Measurements from ENCODE around the gene INTS14. TPM values are rescaled to one million over a fixed set of nuclear protein-coding genes. Genes with fewer than 3 reads are reported as not detected.

The INTS14 gene
- 26.9 TPM for polyA plus RNA-seq (2013, experiment 1 of 2)
- polyA plus RNA-seq (2013, experiment 2 of 2), result 26.7 TPM

DNA sequence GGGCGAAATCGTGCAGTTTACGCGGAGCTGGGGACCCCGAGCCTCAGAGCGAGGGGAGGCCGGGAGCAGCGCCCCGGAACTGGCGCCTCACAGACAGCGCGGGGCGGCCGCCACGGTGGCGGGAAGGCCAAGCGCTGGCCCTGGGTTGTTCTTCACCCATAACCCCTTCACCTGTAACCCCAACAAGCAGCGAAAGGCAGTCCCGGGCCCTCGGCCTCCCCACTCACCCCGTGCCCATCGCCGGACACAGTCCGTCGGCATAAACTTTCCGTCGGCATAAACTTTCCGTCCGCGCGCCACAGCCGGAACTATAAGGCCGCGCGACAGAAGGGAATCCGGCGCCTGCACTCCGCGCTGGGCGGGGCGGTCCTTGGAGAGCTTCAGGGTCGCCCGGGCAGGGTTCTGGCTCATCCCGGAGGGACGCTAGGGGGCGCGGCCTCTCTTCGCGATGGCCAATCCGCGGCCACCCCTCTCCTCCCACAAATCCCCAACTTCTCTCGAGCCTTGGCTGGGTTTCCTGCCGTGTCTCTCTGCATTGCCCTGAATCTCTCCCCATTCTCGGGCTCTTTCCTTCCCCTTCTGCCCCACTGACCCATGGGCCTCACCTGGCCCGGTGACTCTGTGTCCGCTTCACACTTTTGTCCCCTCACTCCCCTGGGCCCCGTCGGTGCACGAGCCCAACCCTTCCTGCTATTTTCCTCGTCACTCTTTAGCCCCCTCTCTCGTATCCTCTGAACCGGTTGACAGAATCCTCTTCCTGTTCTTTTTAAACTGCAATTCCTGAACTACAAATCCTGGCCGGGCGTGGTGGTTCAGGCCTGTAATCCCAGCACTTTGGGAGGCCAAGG is at the start of gene INTS14:
INTS14 (minus strand) TSS at position 261 of the 848 bp plus-strand sequence. CDS start 3,751 bp downstream, outside the sequence.
- H3K18ac ChIP-seq (ENCODE audit: low read length), result peak within 1 kb of the TSS; percentile 30
- peak within 1 kb of the TSS; percentile 80 for H3K4me3 ChIP-seq (ENCODE audit: low read length)
- peaks cover 2% of the 10 kb centered on the region for H3K36me3 ChIP-seq (ENCODE audit: control insufficient read depth, insufficient read depth, low read length)
- no peak within 1 kb of the TSS for H2BK15ac ChIP-seq (replicated peaks; ENCODE audit: low read depth)
- H3K27me3 ChIP-seq (ENCODE audit: insufficient read depth, low read length, poor library complexity), result no peaks in the 10 kb centered on the region
- no CpG with 5 or more reads among the region's 64 CpGs for WGBS (ENCODE audit: extremely low coverage, insufficient coverage, low lambda C conversion rate)
- H3K4me1 ChIP-seq (ENCODE audit: control insufficient read depth, low read depth, low read length), result peaks cover 2% of the 10 kb centered on the region
- H3K79me1 ChIP-seq (ENCODE audit: low read length), result peaks cover 5% of the 10 kb centered on the region
- peaks cover 11% of the 10 kb centered on the region for H3K79me2 ChIP-seq (ENCODE audit: control insufficient read depth, insufficient read depth, low read length)
- H4K8ac ChIP-seq (ENCODE audit: low read depth, low read length), result no peak within 1 kb of the TSS
- peak; percentile 98 for DNase-seq
- H3K9ac ChIP-seq (ENCODE audit: low read length), result peak within 1 kb of the TSS; percentile 91
- H2BK120ac ChIP-seq (ENCODE audit: low read depth, low read length), result no peak within 1 kb of the TSS
- peak within 1 kb of the TSS; percentile 95 for H3K27ac ChIP-seq (ENCODE audit: low read depth, low read length)
- H3K4me2 ChIP-seq (ENCODE audit: low read length), result peak within 1 kb of the TSS; percentile 76
- H3K23ac ChIP-seq (ENCODE audit: low read length), result no peak within 1 kb of the TSS
- H2BK5ac ChIP-seq (ENCODE audit: low read length), result peak within 1 kb of the TSS; percentile 61
- H4K5ac ChIP-seq (ENCODE audit: low read length), result peak within 1 kb of the TSS; percentile 44
- H3K4ac ChIP-seq (ENCODE audit: low read depth, low read length), result peak within 1 kb of the TSS; percentile 82
- H2AK5ac ChIP-seq (ENCODE audit: low read length), result no peak within 1 kb of the TSS
- peak within 1 kb of the TSS; percentile 94 for H3K56ac ChIP-seq (ENCODE audit: low read length)

DNA sequence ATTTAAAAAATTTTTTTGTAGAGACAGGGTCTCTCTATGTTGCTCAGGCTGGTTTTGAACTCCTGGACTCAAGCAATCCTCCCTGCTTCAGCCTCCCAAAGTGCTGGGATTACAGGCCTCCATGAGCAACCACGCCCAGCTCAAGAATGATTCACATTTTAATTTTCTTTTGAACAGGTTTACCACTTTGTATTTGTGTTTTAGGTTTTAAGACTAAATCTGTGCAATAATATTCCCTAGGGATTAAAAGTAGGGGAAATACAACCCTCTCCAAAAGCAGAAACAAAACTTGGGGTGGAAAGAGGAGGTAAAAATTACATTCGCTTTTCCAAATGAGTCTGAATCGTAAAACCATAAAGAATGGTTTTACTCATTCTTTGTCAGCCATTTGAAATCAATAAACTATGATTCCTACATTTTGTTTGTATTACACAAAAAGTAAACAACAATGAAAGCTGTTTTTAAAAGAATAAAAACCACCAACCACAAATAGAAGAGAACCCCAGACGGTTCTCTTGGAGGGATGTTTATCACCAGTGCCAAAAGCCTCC is 48.6 kb upstream of the INTS14 start:
- no peak overlapping the region for H3K56ac ChIP-seq (ENCODE audit: low read length)
- H2BK15ac ChIP-seq (replicated peaks; ENCODE audit: low read depth), result no peak overlapping the region
- no peaks in the 10 kb centered on the region for H3K79me2 ChIP-seq (ENCODE audit: control insufficient read depth, insufficient read depth, low read length)
- H2BK120ac ChIP-seq (ENCODE audit: low read depth, low read length), result no peak overlapping the region
- no peak overlapping the region for H2AK5ac ChIP-seq (ENCODE audit: low read length)
- no peak overlapping the region for H2BK5ac ChIP-seq (ENCODE audit: low read length)
- no peaks in the 10 kb centered on the region for H3K4me1 ChIP-seq (ENCODE audit: control insufficient read depth, low read depth, low read length)
- no peak for DNase-seq
- H3K4me3 ChIP-seq (ENCODE audit: low read length), result no peak overlapping the region
- no peak overlapping the region for H3K9ac ChIP-seq (ENCODE audit: low read length)
- H4K5ac ChIP-seq (ENCODE audit: low read length), result no peak overlapping the region
- no peak overlapping the region for H3K4me2 ChIP-seq (ENCODE audit: low read length)
- H3K27ac ChIP-seq (ENCODE audit: low read depth, low read length), result no peak overlapping the region
- H3K79me1 ChIP-seq (ENCODE audit: low read length), result no peaks in the 10 kb centered on the region
- no peaks in the 10 kb centered on the region for H3K36me3 ChIP-seq (ENCODE audit: control insufficient read depth, insufficient read depth, low read length)
- no peak overlapping the region for H3K4ac ChIP-seq (ENCODE audit: low read depth, low read length)
- H4K8ac ChIP-seq (ENCODE audit: low read depth, low read length), result no peak overlapping the region
- H3K23ac ChIP-seq (ENCODE audit: low read length), result no peak overlapping the region
- H3K27me3 ChIP-seq (ENCODE audit: insufficient read depth, low read length, poor library complexity), result no peaks in the 10 kb centered on the region
- H3K18ac ChIP-seq (ENCODE audit: low read length), result no peak overlapping the region
- WGBS (ENCODE audit: extremely low coverage, insufficient coverage, low lambda C conversion rate), result no CpG with 5 or more reads among the region's 4 CpGs

DNA sequence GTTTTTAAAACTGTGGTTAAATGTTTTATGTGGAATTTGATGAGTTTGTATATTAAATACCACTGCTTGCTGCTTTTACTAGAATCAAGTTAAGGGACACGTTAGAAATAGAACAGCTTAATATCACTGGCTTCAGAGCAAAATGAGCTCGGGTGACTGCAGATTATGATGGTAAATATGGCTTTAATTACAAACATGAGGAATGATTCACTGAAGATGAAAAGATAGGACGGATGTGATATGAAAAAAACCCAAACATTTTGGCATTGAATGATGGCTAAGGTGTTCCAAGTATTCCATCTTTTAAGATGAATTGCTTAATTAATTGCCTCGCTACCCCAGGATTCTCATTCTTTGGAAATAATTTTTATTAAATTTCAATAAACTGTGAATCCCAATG is 44.5 kb upstream of the INTS14 start:
- Histone ChIP-seq H2BK120ac (ENCODE audit: low read depth, low read length) (no peak overlapping the region), H3K27me3 (ENCODE audit: insufficient read depth, low read length, poor library complexity) (no peaks in the 10 kb centered on the region), H3K4me1 (ENCODE audit: control insufficient read depth, low read depth, low read length) (no peaks in the 10 kb centered on the region), H3K27ac (ENCODE audit: low read depth, low read length) (no peak overlapping the region), H3K9ac (ENCODE audit: low read length) (no peak overlapping the region), H3K4me2 (ENCODE audit: low read length) (no peak overlapping the region), H3K4ac (ENCODE audit: low read depth, low read length) (no peak overlapping the region), H3K79me2 (ENCODE audit: control insufficient read depth, insufficient read depth, low read length) (no peaks in the 10 kb centered on the region), H3K23ac (ENCODE audit: low read length) (no peak overlapping the region), H3K18ac (ENCODE audit: low read length) (no peak overlapping the region), H2BK5ac (ENCODE audit: low read length) (no peak overlapping the region), H2BK15ac (replicated peaks; ENCODE audit: low read depth) (no peak overlapping the region), H4K8ac (ENCODE audit: low read depth, low read length) (no peak overlapping the region), H3K4me3 (ENCODE audit: low read length) (no peak overlapping the region), H3K79me1 (ENCODE audit: low read length) (no peaks in the 10 kb centered on the region), H3K36me3 (ENCODE audit: control insufficient read depth, insufficient read depth, low read length) (no peaks in the 10 kb centered on the region), H3K56ac (ENCODE audit: low read length) (no peak overlapping the region), H4K5ac (ENCODE audit: low read length) (no peak overlapping the region), H2AK5ac (ENCODE audit: low read length) (no peak overlapping the region)
- no CpG with 5 or more reads among the region's 4 CpGs for WGBS (ENCODE audit: extremely low coverage, insufficient coverage, low lambda C conversion rate)
- DNase-seq, result no peak

DNA sequence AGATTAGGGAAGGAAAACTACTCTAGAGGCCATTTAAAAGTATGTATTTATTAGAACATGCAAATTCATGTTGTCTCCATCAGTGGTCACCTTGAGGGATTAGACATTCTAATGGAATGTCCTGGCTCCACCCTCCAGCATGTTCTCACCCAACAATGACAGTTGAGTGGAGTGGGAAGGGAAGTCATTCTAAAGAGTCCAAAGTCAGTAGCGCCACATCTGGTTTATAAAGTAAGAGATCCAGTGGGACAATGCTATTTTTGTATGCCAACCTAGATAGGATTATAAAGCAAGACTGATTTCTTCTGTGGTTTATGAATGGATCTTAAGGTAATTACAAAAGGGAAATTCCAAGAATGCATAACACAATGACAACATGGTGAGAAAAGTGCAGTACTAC is 44.1 kb upstream of the INTS14 start:
- Histone ChIP-seq H3K23ac (ENCODE audit: low read length) (no peak overlapping the region), H3K9ac (ENCODE audit: low read length) (no peak overlapping the region), H2AK5ac (ENCODE audit: low read length) (no peak overlapping the region), H3K27me3 (ENCODE audit: insufficient read depth, low read length, poor library complexity) (no peaks in the 10 kb centered on the region), H3K4me1 (ENCODE audit: control insufficient read depth, low read depth, low read length) (no peaks in the 10 kb centered on the region), H3K79me1 (ENCODE audit: low read length) (no peaks in the 10 kb centered on the region), H3K4me3 (ENCODE audit: low read length) (no peak overlapping the region), H3K4ac (ENCODE audit: low read depth, low read length) (no peak overlapping the region), H3K36me3 (ENCODE audit: control insufficient read depth, insufficient read depth, low read length) (no peaks in the 10 kb centered on the region), H3K18ac (ENCODE audit: low read length) (no peak overlapping the region), H3K79me2 (ENCODE audit: control insufficient read depth, insufficient read depth, low read length) (no peaks in the 10 kb centered on the region), H4K5ac (ENCODE audit: low read length) (no peak overlapping the region), H3K27ac (ENCODE audit: low read depth, low read length) (no peak overlapping the region), H3K4me2 (ENCODE audit: low read length) (no peak overlapping the region), H2BK5ac (ENCODE audit: low read length) (no peak overlapping the region), H2BK15ac (replicated peaks; ENCODE audit: low read depth) (no peak overlapping the region), H4K8ac (ENCODE audit: low read depth, low read length) (no peak overlapping the region), H3K56ac (ENCODE audit: low read length) (no peak overlapping the region), H2BK120ac (ENCODE audit: low read depth, low read length) (no peak overlapping the region)
- WGBS (ENCODE audit: extremely low coverage, insufficient coverage, low lambda C conversion rate), result no CpG with 5 or more reads among the region's 1 CpG
- DNase-seq, result peak; percentile 18

DNA sequence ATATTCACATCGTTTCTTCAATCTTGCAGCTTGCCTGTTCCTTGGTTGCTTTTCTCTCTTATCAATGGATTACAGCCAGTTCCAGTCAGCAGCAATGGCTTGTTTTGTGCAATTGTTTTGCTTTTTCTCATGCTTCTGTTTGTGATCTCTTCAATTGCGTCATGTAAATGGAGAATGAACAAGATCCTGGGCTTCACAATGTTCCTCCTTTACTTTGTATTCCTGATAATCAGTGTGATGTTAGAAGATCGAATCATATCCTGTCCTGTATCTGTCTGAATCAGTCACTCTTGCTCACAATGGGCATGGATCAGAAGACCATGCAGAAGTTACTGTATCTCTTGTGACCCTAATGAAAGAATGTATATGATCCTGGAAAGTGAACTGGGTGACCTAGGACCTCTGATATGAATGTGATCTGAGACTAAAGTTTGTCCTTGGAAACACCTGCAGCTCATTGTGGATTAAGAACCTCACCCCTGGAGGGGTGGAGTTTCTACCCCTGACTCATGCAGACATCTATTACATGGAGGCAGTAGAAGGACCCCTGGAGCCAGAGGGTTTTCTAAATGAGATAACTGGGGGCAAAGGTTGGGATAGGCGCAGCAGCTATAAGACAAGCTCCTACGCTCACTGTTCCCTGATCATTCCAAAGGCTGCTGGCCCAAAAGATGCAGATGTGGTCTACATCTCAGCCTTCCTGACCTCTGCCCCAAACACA is 43.0 kb upstream of the INTS14 start:
- no peak overlapping the region for H3K9ac ChIP-seq (ENCODE audit: low read length)
- H3K4ac ChIP-seq (ENCODE audit: low read depth, low read length), result no peak overlapping the region
- H4K8ac ChIP-seq (ENCODE audit: low read depth, low read length), result no peak overlapping the region
- H2BK5ac ChIP-seq (ENCODE audit: low read length), result no peak overlapping the region
- no peak overlapping the region for H2BK120ac ChIP-seq (ENCODE audit: low read depth, low read length)
- H4K5ac ChIP-seq (ENCODE audit: low read length), result no peak overlapping the region
- H3K27me3 ChIP-seq (ENCODE audit: insufficient read depth, low read length, poor library complexity), result no peaks in the 10 kb centered on the region
- no peak overlapping the region for H2BK15ac ChIP-seq (replicated peaks; ENCODE audit: low read depth)
- H3K4me1 ChIP-seq (ENCODE audit: control insufficient read depth, low read depth, low read length), result no peaks in the 10 kb centered on the region
- H3K23ac ChIP-seq (ENCODE audit: low read length), result no peak overlapping the region
- no peaks in the 10 kb centered on the region for H3K79me1 ChIP-seq (ENCODE audit: low read length)
- no peak for DNase-seq
- no peak overlapping the region for H2AK5ac ChIP-seq (ENCODE audit: low read length)
- WGBS (ENCODE audit: extremely low coverage, insufficient coverage, low lambda C conversion rate), result no CpG with 5 or more reads among the region's 5 CpGs
- H3K27ac ChIP-seq (ENCODE audit: low read depth, low read length), result no peak overlapping the region
- no peaks in the 10 kb centered on the region for H3K79me2 ChIP-seq (ENCODE audit: control insufficient read depth, insufficient read depth, low read length)
- no peak overlapping the region for H3K4me2 ChIP-seq (ENCODE audit: low read length)
- no peak overlapping the region for H3K18ac ChIP-seq (ENCODE audit: low read length)
- H3K56ac ChIP-seq (ENCODE audit: low read length), result no peak overlapping the region
- H3K36me3 ChIP-seq (ENCODE audit: control insufficient read depth, insufficient read depth, low read length), result no peaks in the 10 kb centered on the region
- no peak overlapping the region for H3K4me3 ChIP-seq (ENCODE audit: low read length)

Data from mesendoderm (in vitro differentiated cells).